NCI-H187 (cell line): ENCODE results near the gene SORBS2.
"Not testable (repeated sequence)": the region's sequence is repeated elsewhere in the genome, so short reads cannot be mapped to it uniquely, and the experiment has no call there.

Experiments used
- DNase-seq, 2 experiments: peaks; one replicate each; lab custom pipeline; 2025; lab: John Stamatoyannopoulos, UW

Gene SORBS2

DNA sequence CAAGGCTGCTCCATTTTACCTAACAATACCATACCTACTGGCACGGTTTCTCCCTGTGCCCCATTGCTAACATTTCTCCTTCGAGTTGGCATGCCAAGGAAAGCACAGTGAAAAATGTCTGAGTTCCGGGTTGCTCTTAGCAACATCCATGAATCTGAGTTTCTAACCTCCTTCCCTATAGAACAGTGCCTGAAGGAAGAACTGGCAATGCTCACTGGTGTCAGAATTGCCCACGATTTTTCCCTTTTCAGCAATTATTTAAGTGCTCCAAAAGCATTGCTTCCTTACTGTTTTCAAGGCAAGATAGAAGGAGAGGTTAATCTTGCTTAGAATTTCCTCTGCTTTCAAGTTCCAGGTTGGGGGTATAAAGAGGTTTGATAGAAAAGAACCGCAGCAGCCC is 75.1 kb downstream of the SORBS2 start:
- DNase-seq = no peak

- DNase-seq = no peak
Observed at GRCh38 chr4:185735866-185736400, 76.1 kb downstream of the SORBS2 start.

- DNase-seq = no peak
Observed at GRCh38 chr4:185734930-185735329, 77.1 kb downstream of the SORBS2 start.

DNA sequence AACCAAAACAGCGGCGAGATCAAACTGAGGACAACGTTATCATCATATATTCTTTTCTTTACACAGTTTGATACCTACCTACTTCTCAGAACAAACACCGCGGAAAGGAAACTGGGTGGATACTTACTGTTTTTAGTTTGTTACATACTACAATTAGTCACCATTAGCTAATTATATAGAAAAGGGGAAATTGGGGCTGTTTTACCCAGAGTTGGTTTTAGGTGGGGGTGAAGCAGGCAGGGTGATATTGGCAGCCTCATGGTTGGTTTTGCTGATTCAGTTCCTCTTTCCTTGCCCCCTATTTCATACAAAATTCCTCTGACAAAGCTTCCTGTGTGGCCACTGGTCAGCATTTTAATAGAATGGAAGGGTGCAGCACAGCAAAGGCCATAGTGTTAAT is 77.8 kb downstream of the SORBS2 start:
- DNase-seq = no peak

DNA sequence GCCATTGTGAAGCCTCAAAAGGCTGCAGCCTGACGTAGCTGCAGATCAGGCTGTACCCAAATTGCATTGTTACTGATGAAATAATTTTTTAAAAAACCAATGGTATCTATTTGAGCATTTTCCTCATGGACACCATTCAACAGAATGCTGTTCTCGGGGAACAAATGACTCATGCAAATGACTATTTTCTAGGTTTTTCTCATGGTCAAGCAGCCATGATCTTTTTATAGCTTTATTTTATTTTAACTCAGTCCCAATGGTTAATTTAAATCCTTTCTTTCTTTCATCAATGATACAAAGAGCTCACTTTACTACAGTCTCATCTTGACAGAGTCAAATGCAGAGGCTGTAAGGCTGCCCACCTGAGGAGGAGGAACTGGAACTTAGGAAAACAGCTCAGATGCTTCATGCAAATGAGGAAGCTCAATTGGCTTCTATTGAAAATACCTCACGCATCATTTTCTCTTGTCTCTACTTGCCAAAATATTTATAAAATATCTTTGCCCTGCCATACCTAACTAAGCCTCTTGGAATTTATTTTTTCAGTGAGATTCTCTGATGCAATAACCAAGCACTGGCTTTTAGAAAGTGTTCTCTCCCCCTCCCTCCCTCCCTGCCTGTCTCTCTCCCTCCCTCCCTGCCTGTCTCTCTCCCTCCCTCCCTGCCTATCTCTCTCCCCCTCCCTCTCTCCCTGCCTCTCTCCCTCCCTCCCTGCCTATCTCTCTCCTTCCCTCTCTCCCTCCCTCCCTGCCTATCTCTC is 81.0 kb downstream of the SORBS2 start:
- DNase-seq = no peak

- DNase-seq = no peak
Observed at GRCh38 chr4:185730387-185730786, 81.6 kb downstream of the SORBS2 start.

DNA sequence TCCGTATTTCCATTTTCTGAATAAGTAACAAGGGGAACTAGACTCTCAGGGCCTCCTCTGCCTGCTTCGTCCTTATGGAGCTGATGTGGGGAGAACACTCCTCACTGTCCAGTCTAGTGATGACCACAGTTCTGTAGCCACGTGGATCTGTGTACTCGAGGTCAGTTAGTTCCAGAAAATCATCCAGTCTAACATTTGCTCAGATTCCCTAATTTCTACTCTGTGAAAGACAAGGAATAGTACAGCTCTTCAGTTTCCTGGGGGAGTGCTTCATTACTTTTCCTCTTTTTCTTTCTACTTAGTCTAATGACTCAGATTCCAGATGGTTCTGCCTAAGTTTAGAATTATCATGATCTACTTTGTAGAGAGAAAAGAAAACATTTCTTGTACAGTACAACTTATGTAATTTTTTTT is 82.6 kb downstream of the SORBS2 start:
- DNase-seq = no peak

DNA sequence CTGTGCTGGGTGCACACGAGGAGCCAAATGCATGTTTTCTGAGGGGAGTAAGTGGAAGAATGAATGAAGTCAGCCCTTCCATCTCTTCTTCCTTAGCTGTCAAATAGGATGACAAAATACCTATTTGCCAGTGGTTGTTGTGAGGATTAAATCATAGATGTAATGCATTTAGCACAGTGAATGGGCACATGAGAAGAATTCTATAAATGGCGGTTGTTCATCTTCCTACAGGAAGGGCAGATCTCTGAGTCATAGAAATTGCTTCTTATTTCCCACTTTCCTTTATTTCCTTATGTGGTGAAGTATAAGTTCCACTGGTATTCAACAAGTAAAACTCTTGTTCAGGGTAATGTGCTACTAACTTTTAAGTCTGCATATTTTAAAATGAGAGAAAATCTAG is 83.1 kb downstream of the SORBS2 start:
- no peak for DNase-seq

- no peak for DNase-seq
Observed at GRCh38 chr4:185726931-185727330, 85.1 kb downstream of the SORBS2 start.

DNA sequence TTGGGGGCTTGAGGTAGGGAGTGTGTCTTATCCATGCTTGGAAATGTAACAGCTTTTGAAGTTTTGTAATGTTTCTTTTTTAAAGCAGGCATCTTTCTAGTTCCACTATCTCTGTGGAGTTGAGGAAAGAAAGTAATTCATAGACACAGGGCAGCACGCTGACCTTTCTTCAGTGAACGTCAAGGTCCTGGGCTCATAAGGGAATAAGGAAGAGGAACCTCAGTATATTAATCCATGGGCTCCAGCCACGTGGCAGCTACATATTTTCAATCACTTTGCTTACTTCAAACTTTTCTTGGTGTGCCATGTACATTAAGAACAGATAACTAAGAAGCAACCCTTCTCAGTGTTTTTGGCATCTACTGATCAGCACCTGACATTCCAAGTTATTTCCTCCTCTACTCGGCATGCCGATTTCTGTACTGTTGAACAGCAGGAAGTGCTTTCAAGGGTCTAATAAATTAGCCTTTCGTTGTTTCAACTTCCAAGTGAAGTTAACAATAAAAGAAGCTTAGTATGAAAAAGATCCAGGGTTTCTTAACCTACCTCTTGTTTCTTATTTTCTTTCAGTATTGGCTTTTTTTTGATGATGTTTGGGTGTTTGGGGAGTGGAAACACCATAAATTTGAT is 88.2 kb downstream of the SORBS2 start:
- no peak for DNase-seq

GRCh38 chr4:185722029-185722316 is 90.0 kb downstream of the SORBS2 start:
- no peak for DNase-seq

DNA sequence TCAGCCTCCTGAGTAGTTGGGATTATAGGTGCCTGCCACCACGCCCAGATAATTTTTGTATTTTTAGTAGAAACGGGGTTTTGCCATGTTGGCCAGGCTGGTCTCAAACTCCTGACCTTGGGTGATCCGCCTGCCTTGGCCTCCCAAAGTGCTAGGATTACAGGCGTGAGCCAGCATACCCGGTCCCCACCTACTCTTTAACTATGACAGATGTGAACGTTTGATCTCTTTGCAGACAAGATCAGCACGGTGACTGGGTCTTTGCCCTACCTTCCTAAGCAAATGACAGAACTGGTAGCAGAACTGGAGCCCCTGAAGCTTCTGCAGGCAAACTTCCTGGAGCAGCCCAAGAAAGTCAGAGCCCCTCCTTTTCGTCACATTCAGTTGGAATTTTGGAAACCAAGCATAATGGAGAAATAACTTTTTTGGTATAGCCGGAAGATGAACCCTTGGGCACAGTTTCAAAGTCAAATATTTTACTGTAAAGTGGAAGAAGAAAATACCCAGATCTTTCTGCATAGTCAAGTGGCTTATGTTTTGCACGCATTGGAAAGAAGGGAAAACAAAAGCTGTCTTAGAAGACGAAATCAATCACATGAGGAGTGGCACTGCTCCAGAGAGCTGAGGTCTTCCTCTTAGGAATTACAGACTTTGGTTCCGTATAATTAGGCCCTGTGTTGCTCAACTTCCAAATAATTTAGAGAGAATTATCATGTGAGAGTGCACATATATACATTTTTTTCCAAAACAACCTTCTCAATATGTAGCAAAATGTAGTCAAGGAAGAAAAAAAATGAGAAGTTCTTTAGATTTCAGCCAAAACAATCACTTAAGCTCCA is 90.6 kb downstream of the SORBS2 start:
- no peak for DNase-seq

GRCh38 chr4:185719500-185719858 is 92.5 kb downstream of the SORBS2 start:
- no peak for DNase-seq

GRCh38 chr4:185718578-185719499 is 93.2 kb downstream of the SORBS2 start:
- no peak for DNase-seq

DNA sequence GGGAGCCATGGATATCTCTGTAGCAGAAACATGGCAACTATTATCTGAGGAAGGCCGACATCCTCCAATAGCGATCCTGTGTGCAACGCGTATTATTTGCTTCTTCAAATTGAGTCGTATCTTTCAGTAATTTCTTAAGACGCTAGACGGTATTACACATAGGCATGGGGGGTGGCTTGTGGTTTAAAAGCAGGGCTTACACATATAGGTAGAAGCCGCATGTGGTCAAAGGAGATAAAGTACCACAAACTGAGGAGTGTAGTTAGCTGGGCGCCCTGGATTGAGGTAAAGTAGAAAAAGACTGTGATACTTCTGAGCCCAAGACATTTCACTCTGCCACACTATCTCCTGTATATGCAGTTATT is 94.6 kb downstream of the SORBS2 start:
- no peak for DNase-seq

DNA sequence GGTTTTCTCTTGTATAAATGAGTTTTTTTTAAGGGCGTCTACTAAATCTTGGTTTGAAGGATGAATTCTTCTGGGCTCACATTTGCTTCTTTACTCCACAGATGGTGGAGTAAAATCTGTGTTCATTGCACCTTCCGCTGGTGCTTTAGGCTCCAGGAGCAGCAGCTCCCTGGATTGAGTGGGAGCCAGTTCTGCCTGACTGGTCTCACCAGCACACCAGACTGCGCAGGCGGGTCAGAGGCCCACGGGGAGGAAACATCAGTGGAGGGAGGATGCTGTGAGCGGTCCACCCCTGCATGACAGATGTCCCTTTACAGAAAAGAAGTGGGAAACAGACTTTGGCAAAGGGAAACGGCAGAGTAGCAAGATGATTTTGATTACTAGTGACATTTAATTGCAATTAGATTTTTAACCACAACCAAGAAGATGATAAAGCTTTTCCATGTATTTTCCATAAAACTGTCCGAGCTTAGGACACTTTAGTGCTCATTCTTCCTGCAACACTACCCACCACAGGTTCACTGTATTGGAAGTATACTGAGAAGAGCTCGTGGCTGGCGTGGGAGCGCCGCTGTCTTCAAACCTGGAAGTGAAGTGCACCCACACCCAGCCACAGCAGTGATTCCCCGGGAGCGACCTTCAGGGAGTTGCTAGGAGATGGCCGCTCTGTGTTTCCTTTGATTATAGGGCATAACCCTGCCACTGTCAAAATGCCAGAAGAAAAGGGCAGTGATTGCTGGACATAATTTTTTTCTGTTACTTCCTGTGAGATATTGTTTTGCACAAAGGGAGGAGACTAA is 95.2 kb downstream of the SORBS2 start:
- DNase-seq = peak in 1 of 2 experiments; percentile 59

- peak; percentile 73 to 83 for DNase-seq
Observed at GRCh38 chr4:185716141-185716551, 95.8 kb downstream of the SORBS2 start.

- DNase-seq = not testable (repeated sequence)
Observed at GRCh38 chr4:185714524-185714923, 97.5 kb downstream of the SORBS2 start.

GRCh38 chr4:185713731-185714130 is 98.3 kb downstream of the SORBS2 start:
- DNase-seq = no peak

- DNase-seq = no peak
Observed at GRCh38 chr4:185713272-185713671, 98.7 kb downstream of the SORBS2 start.
